GM19372 (cell line): ENCODE results near the gene LYZL2.
A peak's percentile ranks its signal among the peaks of the same experiment; 100 is the strongest.
"Not testable (repeated sequence)": the region's sequence is repeated elsewhere in the genome, so short reads cannot be mapped to it uniquely, and the experiment has no call there.

Source experiments
- ATAC-seq: cut with Tn5 transposase; IDR thresholded peaks from one replicate; pipeline ENCODE4 v1.9.1; 2021; ENCODE audit warnings: mild to moderate bottlenecking, low read depth, moderate library complexity; ENCODE audit not compliant: unreplicated experiment

LYZL2 gene

GRCh38 chr10:30596013-30596412 lies 33.5 kb downstream of the LYZL2 start:
- no peak for ATAC-seq

- ATAC-seq, result no peak
These were observed 35.5 kb downstream of the LYZL2 start for GRCh38 chr10:30594077-30594476.

GRCh38 chr10:30592770-30593169 lies 36.8 kb downstream of the LYZL2 start:
- not testable (repeated sequence) for ATAC-seq

- ATAC-seq, result no peak
These were observed 38.3 kb downstream of the LYZL2 start for GRCh38 chr10:30591249-30591670.

GRCh38 chr10:30589441-30589840 lies 40.1 kb downstream of the LYZL2 start:
- no peak for ATAC-seq

- peak; percentile 75 for ATAC-seq
These were observed 42.0 kb downstream of the LYZL2 start for GRCh38 chr10:30587522-30588031.

GRCh38 chr10:30586828-30587227 lies 42.7 kb downstream of the LYZL2 start:
- no peak for ATAC-seq

- ATAC-seq, result peak; percentile 60
These were observed 45.7 kb downstream of the LYZL2 start for GRCh38 chr10:30583778-30584415.

GRCh38 chr10:30581779-30582380 lies 47.7 kb downstream of the LYZL2 start:
- ATAC-seq, result no peak

GRCh38 chr10:30580676-30581075 lies 48.9 kb downstream of the LYZL2 start:
- no peak for ATAC-seq

- no peak for ATAC-seq
These were observed 49.3 kb downstream of the LYZL2 start for GRCh38 chr10:30580241-30580640.

- no peak for ATAC-seq
These were observed 50.0 kb downstream of the LYZL2 start for GRCh38 chr10:30579574-30579973.

GRCh38 chr10:30577048-30577447 lies 52.5 kb downstream of the LYZL2 start:
- ATAC-seq, result no peak

- ATAC-seq, result no peak
These were observed 52.9 kb downstream of the LYZL2 start for GRCh38 chr10:30576641-30577040.

GRCh38 chr10:30574432-30574796 lies 55.1 kb downstream of the LYZL2 start:
- no peak for ATAC-seq

- ATAC-seq, result no peak
These were observed 55.7 kb downstream of the LYZL2 start for GRCh38 chr10:30573721-30574431.

GRCh38 chr10:30565449-30565848 lies 64.1 kb downstream of the LYZL2 start:
- ATAC-seq, result no peak

- no peak for ATAC-seq
These were observed 66.8 kb downstream of the LYZL2 start for GRCh38 chr10:30562787-30563186.
